Mucosa of rectum (tissue), 2 donors: ENCODE measurements around the gene CNNM1.

Experiments used
- H3K27ac ChIP-seq, 2 donors: one replicate each; pipeline ENCODE4 v1.7.0; 2013; ENCODE audit warnings: inconsistent platforms in 2 of 2, low read depth in 2 of 2, low read length in 2 of 2
- H3K27me3 ChIP-seq, 2 donors: one replicate each; pipeline ENCODE4 v1.7.0; 2013; ENCODE audit warnings: low read length in 2 of 2; ENCODE audit not compliant: control insufficient read depth in 2 of 2, insufficient read depth in 2 of 2
- H3K36me3 ChIP-seq, 2 donors: one replicate each; pipeline ENCODE4 v1.7.0; 2013; ENCODE audit warnings: low read length in 2 of 2; ENCODE audit not compliant: control insufficient read depth in 2 of 2, insufficient read depth in 2 of 2
- H3K4me1 ChIP-seq, 2 donors: one replicate each; pipeline ENCODE4 v1.7.0; 2013; ENCODE audit warnings: low read length in 2 of 2, mild to moderate bottlenecking in 1 of 2; ENCODE audit not compliant: control insufficient read depth in 2 of 2, insufficient read depth in 2 of 2
- H3K4me3 ChIP-seq, 2 donors: one replicate each; pipeline ENCODE4 v1.7.0; 2013; ENCODE audit warnings: low read length in 2 of 2
- H3K9ac ChIP-seq, 2 donors: one replicate each; pipeline ENCODE4 v1.7.0; 2013; ENCODE audit warnings: low read length in 2 of 2, low read depth in 1 of 2, mild to moderate bottlenecking in 1 of 2
- H3K9me3 ChIP-seq, 2 donors: one replicate each; pipeline ENCODE4 v1.7.0; 2013; ENCODE audit warnings: low read length in 2 of 2; ENCODE audit not compliant: control insufficient read depth in 2 of 2
- donor health status: healthy.
- donor health status: Normal muscosa, but diverticular disease.

CNNM1 gene

GRCh38 chr10:99424656-99425055 is 95.5 kb downstream of the CNNM1 start:
- Histone ChIP-seq H3K27me3 (no peaks in the 10 kb centered on the region), H3K4me3 (no peak overlapping the region), H3K9ac (no peak overlapping the region), H3K36me3 (peaks cover 32 to 39% of the 10 kb centered on the region in 2 donors), H3K27ac (no peak overlapping the region), H3K9me3 (no peaks in the 10 kb centered on the region), H3K4me1 (peaks cover 5% of the 10 kb centered on the region in 2 donors)

- Histone ChIP-seq H3K9ac (no peak overlapping the region), H3K4me1 (peaks cover 11% of the 10 kb centered on the region in 2 donors), H3K27me3 (no peaks in the 10 kb centered on the region), H3K36me3 (peaks cover 27 to 33% of the 10 kb centered on the region in 2 donors), H3K9me3 (no peaks in the 10 kb centered on the region), H3K4me3 (no peak overlapping the region), H3K27ac (no peak overlapping the region)
Observed at GRCh38 chr10:99425204-99425603, 96.0 kb downstream of the CNNM1 start.

GRCh38 chr10:99426689-99427088 is 97.5 kb downstream of the CNNM1 start:
- Histone ChIP-seq H3K27ac (no peak overlapping the region), H3K27me3 (no peaks in the 10 kb centered on the region), H3K4me3 (no peak overlapping the region), H3K4me1 (peaks cover 14 to 16% of the 10 kb centered on the region in 2 donors), H3K9ac (no peak overlapping the region), H3K9me3 (no peaks in the 10 kb centered on the region), H3K36me3 (peaks cover 17 to 23% of the 10 kb centered on the region in 2 donors)

GRCh38 chr10:99427566-99428190 is 98.5 kb downstream of the CNNM1 start:
- no peak overlapping the region for H3K9ac ChIP-seq

GRCh38 chr10:99429517-99430095 is 100.5 kb downstream of the CNNM1 start:
- H3K36me3 ChIP-seq, result peaks cover 10 to 14% of the 10 kb centered on the region in 2 donors
- H3K9me3 ChIP-seq, result no peaks in the 10 kb centered on the region
- peak overlapping the region; percentile 98 to 99 for H3K27ac ChIP-seq
- peak overlapping the region; percentile 97 to 100 for H3K4me3 ChIP-seq
- peaks cover 18 to 20% of the 10 kb centered on the region in 2 donors for H3K4me1 ChIP-seq
- no peaks in the 10 kb centered on the region for H3K27me3 ChIP-seq
- peak overlapping the region; percentile 94 to 100 for H3K9ac ChIP-seq

More at GRCh38 chr10:99427566-99428190, 98.5 kb downstream of the CNNM1 start:
- H3K27ac ChIP-seq, result no peak overlapping the region
- H3K27me3 ChIP-seq, result no peaks in the 10 kb centered on the region
- H3K9me3 ChIP-seq, result no peaks in the 10 kb centered on the region
- H3K36me3 ChIP-seq, result peaks cover 14 to 20% of the 10 kb centered on the region in 2 donors
- H3K4me3 ChIP-seq, result no peak overlapping the region
- peaks cover 18 to 20% of the 10 kb centered on the region in 2 donors for H3K4me1 ChIP-seq

- Histone ChIP-seq H3K9ac (peak overlapping the region; percentile 94 to 100), H3K9me3 (no peaks in the 10 kb centered on the region), H3K27ac (peak overlapping the region; percentile 98 to 99), H3K4me1 (peaks cover 18 to 20% of the 10 kb centered on the region in 2 donors), H3K4me3 (peak overlapping the region; percentile 97 to 100), H3K36me3 (peaks cover 9 to 10% of the 10 kb centered on the region in 2 donors), H3K27me3 (no peaks in the 10 kb centered on the region)
Observed at GRCh38 chr10:99430116-99430450, 100.9 kb downstream of the CNNM1 start.

- H3K4me1 ChIP-seq, result peaks cover 18 to 20% of the 10 kb centered on the region in 2 donors
- peak within 1 kb of the TSS; percentile 96 to 100 for H3K9ac ChIP-seq
- peak within 1 kb of the TSS; percentile 98 to 99 for H3K27ac ChIP-seq
- no peaks in the 10 kb centered on the region for H3K27me3 ChIP-seq
- peak within 1 kb of the TSS; percentile 97 to 100 for H3K4me3 ChIP-seq
- H3K9me3 ChIP-seq, result no peaks in the 10 kb centered on the region
- H3K36me3 ChIP-seq, result peaks cover 5 to 7% of the 10 kb centered on the region in 2 donors
Observed at GRCh38 chr10:99430451-99431189, 101.5 kb downstream of the CNNM1 start, which contains the start of gene GOT1. Gene GOT1, minus strand, starts transcription at chr10:99430624. Its CDS starts 59 bp downstream, at chr10:99430565.

GRCh38 chr10:99431190-99431760 is 102.1 kb downstream of the CNNM1 start:
- H3K9ac ChIP-seq, result peak overlapping the region; percentile 86 to 96
- peaks cover 0 to 2% of the 10 kb centered on the region in 2 donors for H3K36me3 ChIP-seq
- H3K27ac ChIP-seq, result peak overlapping the region; percentile 98
- H3K9me3 ChIP-seq, result no peaks in the 10 kb centered on the region
- peaks cover 18 to 21% of the 10 kb centered on the region in 2 donors for H3K4me1 ChIP-seq
- peak overlapping the region; percentile 97 to 100 for H3K4me3 ChIP-seq
- no peaks in the 10 kb centered on the region for H3K27me3 ChIP-seq

GRCh38 chr10:99432047-99432446 is 102.9 kb downstream of the CNNM1 start:
- H3K4me1 ChIP-seq, result peaks cover 18 to 24% of the 10 kb centered on the region in 2 donors
- H3K9ac ChIP-seq, result peak overlapping the region in 1 of 2 donors; percentile 96
- no peaks in the 10 kb centered on the region for H3K9me3 ChIP-seq
- H3K36me3 ChIP-seq, result no peaks in the 10 kb centered on the region
- H3K27ac ChIP-seq, result peak overlapping the region; percentile 98
- no peaks in the 10 kb centered on the region for H3K27me3 ChIP-seq
- H3K4me3 ChIP-seq, result peak overlapping the region; percentile 97 to 100
